GM11168 (cell line): ENCODE measurements around the gene PPFIBP1.
"Not testable (repeated sequence)": the region's sequence is repeated elsewhere in the genome, so short reads cannot be mapped to it uniquely, and the experiment has no call there.

Experiments used
- in situ Hi-C: fragments of 300-500 bp; cut with MboI; formaldehyde crosslinking; loops from one replicate; pipeline ENCODE4 v1.12.0; 2022; ENCODE audit warnings: low sequenced_read_pairs; ENCODE audit not compliant: unreplicated experiment

PPFIBP1 gene

GRCh38 chr12:27642892-27643291, 118.9 kb downstream of the PPFIBP1 start:
- in situ Hi-C loops, result not testable (repeated sequence)

- in situ Hi-C loops, result no loop called here
These were observed 120.3 kb downstream of the PPFIBP1 start for GRCh38 chr12:27644158-27644845.

- in situ Hi-C loops, result loop anchor here (5.0 kb wide), 1 partner anchor 213 kb away; no protein-coding TSS in a partner anchor
These were observed 121.7 kb downstream of the PPFIBP1 start for GRCh38 chr12:27645671-27646070.

GRCh38 chr12:27646149-27646548, 122.1 kb downstream of the PPFIBP1 start:
- in situ Hi-C loops, result loop anchor here (5.0 kb wide), 1 partner anchor 214 kb away; no protein-coding TSS in a partner anchor

- in situ Hi-C loops, result no loop called here
These were observed 126.0 kb downstream of the PPFIBP1 start for GRCh38 chr12:27650011-27650410.

- in situ Hi-C loops, result no loop called here
These were observed 127.2 kb downstream of the PPFIBP1 start for GRCh38 chr12:27651201-27651600.

- in situ Hi-C loops, result no loop called here
These were observed 128.3 kb downstream of the PPFIBP1 start for GRCh38 chr12:27652174-27652763.

GRCh38 chr12:27653661-27654060, 129.7 kb downstream of the PPFIBP1 start:
- in situ Hi-C loops, result no loop called here

- in situ Hi-C loops, result not testable (repeated sequence)
These were observed 131.5 kb downstream of the PPFIBP1 start for GRCh38 chr12:27655476-27655875.

GRCh38 chr12:27657296-27657695, 133.3 kb downstream of the PPFIBP1 start:
- in situ Hi-C loops, result no loop called here

GRCh38 chr12:27665704-27666103, 141.7 kb downstream of the PPFIBP1 start:
- in situ Hi-C loops, result no loop called here

- in situ Hi-C loops, result no loop called here
These were observed 142.5 kb downstream of the PPFIBP1 start for GRCh38 chr12:27666510-27666909.

- in situ Hi-C loops, result no loop called here
These were observed 143.5 kb downstream of the PPFIBP1 start for GRCh38 chr12:27667540-27667939.

- in situ Hi-C loops, result no loop called here
These were observed 148.0 kb downstream of the PPFIBP1 start for GRCh38 chr12:27672051-27672450.

- in situ Hi-C loops, result no loop called here
These were observed 148.6 kb downstream of the PPFIBP1 start for GRCh38 chr12:27672643-27673042.

GRCh38 chr12:27673101-27673718, 149.2 kb downstream of the PPFIBP1 start:
- in situ Hi-C loops, result no loop called here

GRCh38 chr12:27674989-27675388, 151.0 kb downstream of the PPFIBP1 start:
- in situ Hi-C loops, result no loop called here

GRCh38 chr12:27680619-27681018, 156.6 kb downstream of the PPFIBP1 start:
- in situ Hi-C loops, result no loop called here

- in situ Hi-C loops, result no loop called here
These were observed 158.5 kb downstream of the PPFIBP1 start for GRCh38 chr12:27682534-27682933.

GRCh38 chr12:27685274-27685673, 161.3 kb downstream of the PPFIBP1 start:
- in situ Hi-C loops, result no loop called here

GRCh38 chr12:27686147-27686546, 162.1 kb downstream of the PPFIBP1 start:
- in situ Hi-C loops, result no loop called here
